NCI-H2227 (cell line): ENCODE results near the gene CCDC6.
"Not testable (repeated sequence)": the region's sequence is repeated elsewhere in the genome, so short reads cannot be mapped to it uniquely, and the experiment has no call there.

Experiments
- DNase-seq: peaks from one replicate; lab custom pipeline; 2025; ENCODE audit not compliant: unreplicated experiment; lab: John Stamatoyannopoulos, UW

Gene CCDC6

GRCh38 chr10:59881640-59882039 is 24.7 kb downstream of the CCDC6 start:
- no peak for DNase-seq

DNA sequence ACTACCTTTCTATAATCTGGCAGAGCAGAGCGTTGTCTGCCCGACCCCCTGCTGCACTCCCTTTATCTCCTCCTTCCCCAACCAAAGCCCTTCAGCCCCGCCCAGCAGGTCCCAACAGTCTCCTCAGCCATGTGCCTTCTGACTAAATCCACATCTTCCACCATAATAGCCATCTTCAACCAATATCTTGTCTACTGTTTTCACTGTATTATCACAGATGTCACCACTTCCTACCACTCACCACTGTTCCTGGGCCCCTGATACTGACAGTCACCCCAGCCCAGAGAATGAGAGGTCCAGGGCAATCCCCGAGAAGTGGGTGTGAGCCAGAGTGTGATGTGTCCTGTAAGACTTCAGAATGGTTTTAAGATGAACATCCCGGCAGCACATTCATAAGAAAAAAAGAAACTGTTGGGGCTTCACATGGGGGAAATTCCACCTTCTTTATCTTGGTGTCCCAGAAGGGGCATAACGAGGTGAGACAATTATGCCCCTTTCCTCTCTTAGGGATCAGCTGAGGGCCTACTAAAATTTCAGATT is 25.3 kb downstream of the CCDC6 start:
- no peak for DNase-seq

DNA sequence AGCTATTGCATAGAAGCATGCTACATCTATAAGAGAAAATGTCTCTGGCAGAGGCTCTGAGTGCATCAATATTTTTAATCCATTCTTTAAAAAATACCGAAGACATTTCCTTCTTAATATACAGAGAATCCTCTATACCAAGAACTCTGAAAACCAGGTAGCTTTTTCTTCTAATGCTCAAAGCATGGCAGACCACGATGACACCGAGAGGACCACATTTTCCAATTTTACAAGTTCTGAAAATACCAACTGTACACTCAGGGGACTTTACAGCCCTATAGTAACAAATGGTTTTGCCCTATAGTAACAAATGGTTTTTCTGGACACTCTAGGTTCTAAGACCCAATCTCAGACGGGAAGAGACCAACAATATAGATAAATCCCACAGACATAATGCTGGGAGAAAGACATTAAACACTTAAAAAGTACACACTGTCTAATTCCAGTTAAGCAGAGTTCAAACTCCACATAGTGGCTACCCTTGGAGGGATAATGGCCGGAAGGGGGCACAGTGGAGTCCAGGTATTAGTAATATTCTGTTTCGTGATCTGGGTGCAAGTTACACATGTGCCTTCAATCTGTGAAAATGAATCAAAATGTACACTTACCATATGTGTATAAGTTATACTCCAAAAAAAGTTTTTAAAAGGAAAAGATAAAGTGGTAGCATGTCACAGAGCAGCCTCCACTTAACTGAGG is 26.2 kb downstream of the CCDC6 start:
- DNase-seq: no peak

DNA sequence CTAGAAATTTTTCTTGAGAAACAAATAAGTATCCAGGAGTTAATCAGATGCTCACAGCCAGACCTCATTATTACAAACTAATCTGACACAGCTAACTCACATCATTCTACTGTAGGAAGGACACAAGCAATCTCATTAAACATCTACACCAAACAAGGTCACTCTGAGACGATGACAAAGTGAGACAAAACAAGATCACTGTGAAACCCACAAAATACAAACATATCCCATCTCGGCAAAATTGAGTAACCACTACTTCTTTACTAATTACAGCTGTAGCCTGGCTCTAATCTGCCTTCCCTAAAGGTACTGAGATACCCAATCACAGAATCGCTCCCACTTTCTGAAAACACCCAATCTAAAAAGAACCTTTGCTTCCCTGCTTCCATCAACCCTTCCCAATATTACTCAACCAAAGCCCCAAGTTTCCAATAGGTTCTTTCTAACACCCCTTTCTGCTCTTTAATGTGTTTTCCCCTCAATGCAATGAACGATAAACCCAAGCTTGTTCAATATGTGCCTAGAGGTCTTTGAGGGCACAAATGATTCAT is 26.9 kb downstream of the CCDC6 start:
- no peak for DNase-seq

DNA sequence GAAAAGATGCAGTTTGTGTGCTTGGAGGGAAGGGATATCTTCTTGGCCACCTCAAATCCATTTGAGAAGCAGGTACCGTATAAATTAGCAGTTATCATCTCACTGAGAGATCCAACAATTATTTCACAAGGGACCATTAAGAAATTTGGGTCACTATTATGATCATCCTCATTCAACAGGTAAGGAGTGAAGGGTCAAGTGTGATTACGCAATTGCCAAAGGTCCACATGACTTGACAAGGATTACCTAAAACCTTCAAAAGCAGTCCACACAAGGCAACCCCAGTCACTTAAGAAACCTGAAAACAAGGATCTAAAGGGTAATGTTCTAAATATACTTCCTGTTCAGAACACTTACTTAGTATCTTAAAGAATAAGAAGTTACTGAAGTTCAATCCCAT is 27.4 kb downstream of the CCDC6 start:
- no peak for DNase-seq

- no peak for DNase-seq
Observed at GRCh38 chr10:59878289-59878688, 28.1 kb downstream of the CCDC6 start.

DNA sequence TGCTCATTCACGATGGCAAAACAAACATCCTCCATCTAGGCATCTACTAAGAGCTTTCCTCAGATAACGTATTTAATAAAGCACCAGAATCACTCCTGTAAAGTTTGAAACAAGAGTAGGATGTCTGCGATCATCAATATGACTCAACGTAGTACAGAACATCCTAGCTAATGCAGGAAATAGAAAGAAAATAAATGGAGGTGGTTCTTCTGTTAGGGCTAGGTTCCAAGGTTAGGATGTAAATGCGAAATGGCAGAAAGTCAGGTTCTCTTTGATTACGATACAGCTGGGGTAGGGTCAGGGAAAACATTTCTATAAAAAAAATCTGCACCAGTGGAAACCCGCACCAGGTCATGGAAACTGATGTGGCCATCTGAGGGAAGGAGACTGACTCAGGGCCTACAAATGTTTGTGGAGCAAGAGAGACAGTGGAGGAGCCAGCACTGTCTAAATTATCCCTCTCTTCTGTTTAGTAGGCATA is 29.1 kb downstream of the CCDC6 start:
- DNase-seq: no peak

- DNase-seq: peak; percentile 18
Observed at GRCh38 chr10:59876695-59877094, 29.7 kb downstream of the CCDC6 start.

DNA sequence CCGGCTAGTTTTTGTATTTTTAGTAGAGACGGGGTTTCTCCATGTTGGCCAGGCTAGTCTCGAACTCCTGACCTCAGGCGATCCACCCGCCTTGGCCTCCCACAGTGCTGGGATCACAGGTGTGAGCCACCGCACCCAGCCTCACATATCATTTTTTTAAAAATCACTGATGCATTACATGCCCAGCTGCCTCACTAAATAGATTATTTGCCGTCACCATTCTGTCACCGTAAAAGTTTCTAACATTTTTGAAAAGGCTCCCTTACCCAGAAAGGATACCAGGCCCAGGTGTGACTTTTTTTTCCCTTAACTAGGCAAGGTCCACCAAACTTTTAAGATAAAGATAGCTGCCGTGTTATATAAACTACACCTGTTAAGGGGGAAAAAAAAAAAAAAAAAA is 30.1 kb downstream of the CCDC6 start:
- DNase-seq: not testable (repeated sequence)

DNA sequence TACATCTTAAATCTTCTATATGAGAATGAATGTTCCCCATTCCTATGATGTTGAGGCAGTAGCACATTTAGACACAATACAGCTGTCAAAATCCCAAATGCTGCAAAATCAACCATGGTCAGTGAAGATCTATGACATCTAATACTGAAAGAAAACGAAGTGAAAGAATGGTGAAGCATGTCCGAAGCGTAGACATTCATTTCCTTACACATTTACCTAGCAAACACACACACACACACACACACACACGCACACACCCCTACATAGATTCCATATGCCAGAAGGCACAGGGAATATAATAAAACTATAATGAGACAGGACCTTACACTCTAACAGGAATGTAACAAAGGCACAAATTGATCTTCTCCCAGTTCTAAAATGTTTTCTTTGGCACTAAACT is 32.5 kb downstream of the CCDC6 start:
- DNase-seq: no peak

DNA sequence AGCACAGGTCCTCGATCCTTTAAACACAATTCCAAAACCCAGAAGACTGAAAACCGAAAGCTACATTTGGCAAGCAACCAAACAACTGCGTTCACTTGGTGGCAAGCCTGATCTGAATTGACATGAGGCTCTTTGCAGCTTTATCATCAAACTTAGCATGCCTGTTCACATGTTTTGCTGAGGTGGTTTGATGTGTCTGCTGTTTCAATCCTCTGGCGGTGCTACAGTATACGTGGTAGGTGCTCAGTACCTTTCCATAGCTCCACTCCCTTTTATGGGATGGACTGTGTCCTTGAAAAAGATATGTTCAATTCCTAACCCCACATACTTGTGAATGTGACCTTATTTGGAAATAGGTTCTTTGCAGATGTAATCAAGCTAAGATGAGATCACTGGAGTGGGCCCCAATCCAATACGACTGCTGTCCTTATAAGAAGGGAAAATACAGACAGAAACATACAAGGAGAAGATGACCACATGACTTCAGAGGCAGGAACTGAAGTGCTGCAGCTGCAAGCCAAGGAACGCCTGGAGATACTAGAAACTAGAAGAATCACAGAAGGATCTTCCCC is 33.4 kb downstream of the CCDC6 start:
- DNase-seq: no peak

GRCh38 chr10:59870152-59870551 is 36.2 kb downstream of the CCDC6 start:
- DNase-seq: no peak

DNA sequence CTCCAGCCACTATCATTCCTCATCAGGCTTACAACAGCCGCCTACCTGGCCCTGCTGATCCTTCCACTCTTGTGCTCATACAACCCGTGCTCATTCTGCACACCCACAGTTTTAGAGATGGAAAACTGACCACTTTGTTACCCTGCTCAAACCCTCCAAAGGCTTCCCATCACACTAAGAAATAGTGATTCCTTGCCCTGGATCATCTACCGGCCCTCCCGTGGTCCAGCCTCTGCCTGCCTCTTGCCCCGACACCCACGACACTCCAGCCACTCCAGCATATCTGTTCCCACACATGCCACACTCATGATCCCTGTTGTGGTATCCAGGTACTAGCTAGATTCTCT is 36.8 kb downstream of the CCDC6 start:
- no peak for DNase-seq

- no peak for DNase-seq
Observed at GRCh38 chr10:59868696-59869593, 37.4 kb downstream of the CCDC6 start.

DNA sequence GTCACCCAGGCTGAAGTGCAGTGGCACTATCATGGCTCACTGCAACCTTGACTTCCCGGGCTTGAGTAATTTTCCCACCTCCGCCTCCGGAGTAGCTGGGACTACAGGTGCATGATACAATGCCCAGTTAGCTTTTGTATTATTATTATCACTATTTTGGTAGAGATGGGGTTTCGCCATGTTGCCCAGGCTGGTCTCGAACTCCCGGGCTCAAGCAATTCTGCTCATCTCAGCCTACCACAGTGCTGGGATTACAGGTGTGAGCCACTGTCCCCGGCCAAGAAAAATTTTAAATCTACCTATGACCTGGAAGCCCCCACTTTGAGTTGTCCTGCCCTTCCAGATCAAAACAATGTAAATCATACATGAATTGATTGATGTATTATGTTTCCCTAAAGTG is 38.8 kb downstream of the CCDC6 start:
- no peak for DNase-seq

DNA sequence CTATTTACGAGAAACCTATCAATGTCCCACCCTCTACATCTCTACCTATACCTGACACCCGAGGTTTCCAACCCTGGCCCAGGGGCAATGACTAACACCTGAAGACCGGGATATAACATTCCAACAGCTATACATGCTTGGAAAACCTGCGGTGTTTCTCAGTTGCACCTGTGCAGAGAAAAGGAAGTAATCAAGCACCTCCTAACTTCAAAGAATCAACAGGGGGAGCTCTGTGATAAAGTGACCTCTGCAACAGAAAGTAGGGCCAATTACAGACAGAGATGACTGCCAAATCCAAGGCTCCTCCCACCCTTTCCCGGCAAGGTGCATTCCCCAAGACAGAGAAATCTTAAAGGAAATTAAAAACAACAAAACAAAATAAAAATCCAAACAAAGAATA is 41.3 kb downstream of the CCDC6 start:
- DNase-seq: no peak

GRCh38 chr10:59864141-59864962 is 42.0 kb downstream of the CCDC6 start:
- no peak for DNase-seq

DNA sequence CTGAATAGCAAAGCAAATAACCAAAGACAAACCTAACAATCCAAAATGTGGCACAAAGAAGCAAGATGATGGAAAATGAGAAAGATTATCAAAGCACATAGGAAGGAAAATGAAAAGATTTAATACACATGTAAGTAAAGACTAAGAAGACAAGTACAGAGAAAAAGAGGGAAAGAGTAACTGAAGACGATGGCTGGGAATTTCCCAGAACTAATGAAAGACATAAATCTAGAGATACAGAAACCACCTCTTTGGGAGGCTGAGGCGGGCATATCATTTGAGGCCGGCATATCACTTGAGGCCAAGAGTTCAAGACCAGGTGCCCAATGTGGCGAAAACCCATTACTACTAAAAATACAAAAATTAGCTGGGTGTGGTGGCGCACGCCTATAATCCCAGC is 46.8 kb downstream of the CCDC6 start:
- DNase-seq: no peak

DNA sequence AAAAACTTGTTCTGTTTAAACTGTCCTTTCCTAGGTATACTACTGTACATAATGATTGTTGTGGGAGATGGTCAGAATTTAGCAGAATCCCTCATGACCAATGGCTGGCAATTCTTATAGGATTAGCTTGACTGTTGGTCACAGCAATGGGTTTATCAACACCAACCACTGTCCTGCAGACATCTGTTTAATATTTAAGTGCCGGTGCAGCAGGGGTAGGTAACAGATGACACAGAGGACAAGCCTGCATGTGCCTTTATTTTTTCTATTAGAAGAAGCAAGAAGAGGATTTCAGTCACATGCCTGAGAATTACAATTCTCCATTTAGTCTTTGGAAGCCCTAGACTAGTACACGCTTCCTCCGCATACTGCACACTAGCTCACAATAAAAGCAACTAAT is 48.4 kb downstream of the CCDC6 start:
- DNase-seq: no peak

DNA sequence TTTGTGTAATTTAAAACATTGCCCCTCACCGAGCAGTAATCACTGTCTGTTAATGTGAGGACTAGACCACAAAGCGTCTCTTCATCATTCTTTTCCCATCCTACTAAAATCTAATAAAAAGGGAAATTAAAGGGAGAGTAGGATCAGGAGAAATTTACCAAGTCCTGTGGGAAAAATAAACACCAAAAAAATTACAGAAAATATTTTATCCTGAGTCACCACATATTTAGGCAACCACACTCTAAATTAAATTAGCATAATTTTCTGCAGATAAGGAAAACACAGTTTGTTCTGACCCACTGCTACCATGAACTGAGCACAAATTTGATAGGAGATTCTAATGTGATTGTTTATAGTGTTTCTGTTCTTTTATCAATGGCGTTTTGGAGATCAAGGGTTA is 49.3 kb downstream of the CCDC6 start:
- no peak for DNase-seq

GRCh38 chr10:59856104-59856503 is 50.3 kb downstream of the CCDC6 start:
- DNase-seq: no peak
